Omental fat pad (tissue), 4 donors: Measurements from ENCODE around the gene VCPKMT. TPM values are rescaled to one million over a fixed set of nuclear protein-coding genes. Genes with fewer than 3 reads are reported as not detected.

Source experiments
- ATAC-seq: fragments of 150-250 bp; one replicate; pipeline ENCODE4 v1.9.1; 2016; ENCODE audit warnings: mild to moderate bottlenecking, moderate library complexity; ENCODE audit not compliant: low FRiP score
- DNase-seq: peaks from one replicate; pipeline ENCODE4 v3.0.0-alpha.2; 2019; ENCODE audit warnings: low spot score
- small RNA-seq: library from RNA; depleted of rRNA; stranded (forward); fragments of <200 nt; gene quantifications from one replicate; pipeline ENCODE3, GENCODE V24; 2016
- total RNA-seq, 4 donors: library from RNA; depleted of rRNA; stranded (reverse); fragments of >200 nt; gene quantifications; one replicate each; pipeline ENCODE4 v1.1.0, GENCODE V29; 2016
- TF ChIP-seq, protein P1 (sequence below), 3 donors: fragments of 450-650 bp; IDR thresholded peaks; one replicate each; pipeline ENCODE4 v1.5.1; 2016 to 2017; ENCODE audit warnings: antibody characterized with exemption in 3 of 3, mild to moderate bottlenecking in 3 of 3, moderate library complexity in 2 of 3

The VCPKMT gene
- total RNA-seq, 4 donors from 2014 or later, result 3.9 to 9.9 (median 7.7) TPM

DNA sequence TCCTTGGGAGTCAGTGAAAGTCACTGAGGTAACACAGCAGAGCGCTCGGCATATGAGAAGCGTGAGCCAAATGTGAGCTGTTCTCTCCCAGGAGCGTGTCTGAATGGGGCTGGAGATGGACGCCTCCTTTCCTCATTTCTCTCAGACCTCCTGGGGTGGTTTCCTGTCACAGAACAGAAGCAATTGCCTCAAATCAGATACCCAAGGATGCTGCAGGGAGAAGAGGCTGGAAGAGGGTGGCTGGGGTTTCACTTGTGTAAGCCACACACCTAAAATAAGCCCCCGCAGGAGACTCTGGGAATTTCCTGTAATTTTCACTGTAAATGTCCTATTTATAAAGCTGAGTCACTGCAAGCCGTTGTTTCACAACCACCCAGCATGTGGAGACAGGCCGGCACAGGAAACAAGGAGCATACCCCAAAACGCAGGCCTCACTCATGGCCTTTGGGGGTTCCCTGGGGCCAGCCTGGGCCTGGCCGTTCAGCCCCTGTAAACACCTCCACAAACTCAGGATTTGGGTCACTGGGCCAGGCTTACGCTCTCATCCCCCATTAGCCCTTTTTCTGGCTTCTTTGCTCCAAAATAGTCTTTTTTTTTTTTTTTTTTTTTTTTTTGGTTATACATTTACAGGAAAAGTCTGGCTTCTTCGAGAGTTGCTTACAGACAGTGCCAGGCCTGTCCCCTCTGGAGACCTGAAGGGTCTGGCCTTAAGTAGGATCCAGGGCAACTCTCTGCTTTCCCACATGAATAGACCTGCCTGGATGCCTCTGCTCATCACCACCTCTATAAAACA is 55.3 kb downstream of the VCPKMT start:
- DNase-seq, result peak; percentile 63
- TF ChIP-seq, protein P1, sequence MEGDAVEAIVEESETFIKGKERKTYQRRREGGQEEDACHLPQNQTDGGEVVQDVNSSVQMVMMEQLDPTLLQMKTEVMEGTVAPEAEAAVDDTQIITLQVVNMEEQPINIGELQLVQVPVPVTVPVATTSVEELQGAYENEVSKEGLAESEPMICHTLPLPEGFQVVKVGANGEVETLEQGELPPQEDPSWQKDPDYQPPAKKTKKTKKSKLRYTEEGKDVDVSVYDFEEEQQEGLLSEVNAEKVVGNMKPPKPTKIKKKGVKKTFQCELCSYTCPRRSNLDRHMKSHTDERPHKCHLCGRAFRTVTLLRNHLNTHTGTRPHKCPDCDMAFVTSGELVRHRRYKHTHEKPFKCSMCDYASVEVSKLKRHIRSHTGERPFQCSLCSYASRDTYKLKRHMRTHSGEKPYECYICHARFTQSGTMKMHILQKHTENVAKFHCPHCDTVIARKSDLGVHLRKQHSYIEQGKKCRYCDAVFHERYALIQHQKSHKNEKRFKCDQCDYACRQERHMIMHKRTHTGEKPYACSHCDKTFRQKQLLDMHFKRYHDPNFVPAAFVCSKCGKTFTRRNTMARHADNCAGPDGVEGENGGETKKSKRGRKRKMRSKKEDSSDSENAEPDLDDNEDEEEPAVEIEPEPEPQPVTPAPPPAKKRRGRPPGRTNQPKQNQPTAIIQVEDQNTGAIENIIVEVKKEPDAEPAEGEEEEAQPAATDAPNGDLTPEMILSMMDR (IDR thresholded peaks at IDR 0.05), result no peak
- peak; percentile 89 for ATAC-seq

DNA sequence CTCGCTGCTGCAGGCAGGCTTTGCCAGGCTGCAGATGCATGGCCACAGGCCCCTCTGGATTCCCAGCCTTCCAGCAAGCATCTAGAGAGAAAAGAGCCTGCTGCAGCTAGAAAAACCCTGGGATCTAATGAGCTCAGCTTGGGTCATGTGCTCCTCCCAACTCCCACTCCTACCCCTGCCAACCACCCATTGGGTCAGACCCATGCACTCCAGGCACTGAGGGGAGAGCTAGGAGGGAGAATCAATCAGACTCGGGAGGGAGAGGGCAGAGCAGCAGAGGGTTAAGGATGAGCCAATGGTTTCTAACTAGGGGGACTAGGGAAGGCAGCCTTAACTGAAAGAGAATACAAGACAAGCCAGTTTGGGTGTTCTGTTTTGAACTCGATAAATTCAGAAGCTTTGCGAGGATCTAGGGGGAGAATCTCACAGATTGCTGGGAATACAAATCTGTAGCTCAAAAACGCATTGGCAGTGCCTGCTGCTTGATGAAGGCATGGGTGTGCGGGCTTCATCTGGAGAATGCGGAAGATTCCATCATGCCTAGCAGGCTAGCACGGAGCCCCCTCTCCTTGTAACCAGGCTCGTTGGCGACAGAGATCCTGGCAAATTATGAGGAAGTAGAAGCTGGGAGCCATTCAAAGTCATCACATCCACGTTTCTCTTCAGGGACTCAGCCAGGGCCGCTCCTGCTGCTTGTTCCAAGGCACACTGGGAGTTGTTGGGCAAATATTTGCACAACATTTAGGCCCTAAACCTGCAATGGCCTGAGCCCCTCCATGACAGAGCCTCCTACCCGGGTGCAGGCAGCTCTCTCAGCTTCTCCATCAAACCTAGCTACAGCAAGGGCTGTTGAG is 56.4 kb downstream of the VCPKMT start:
- ATAC-seq, result no peak
- TF ChIP-seq, protein P1 (IDR thresholded peaks at IDR 0.05), result no peak
- DNase-seq, result no peak

Small RNA genes within 50 kb of the gene (small RNA-seq; reads per million reads assigned to genes)
- not detected for gene RF00019

Other genes starting within 250 kb of the VCPKMT start
- 10 to 100 TPM; 35.4 to 85.0 (median 45.9) TPM for gene ARF6, start 223.5 kb downstream of the VCPKMT start, total RNA-seq
- gene SOS2, start 115.0 kb upstream of the VCPKMT start, total RNA-seq, result 10 to 100 TPM; 31.3 to 53.0 (median 32.2) TPM
- gene L2HGDH, start 195.7 kb upstream of the VCPKMT start, total RNA-seq, result 1 to 10 TPM; 2.3 to 6.2 (median 4.5) TPM
- 10 to 100 TPM; 16.5 to 19.1 (median 17.4) TPM for gene DMAC2L, start 195.8 kb upstream of the VCPKMT start, total RNA-seq